Fibroblast of the conjunctiva (primary cell): Measurements from ENCODE around the gene MTR.

ENCODE experiments used
- DNase-seq: peaks from one replicate; pipeline ENCODE4 v3.0.0-alpha.2; 2010; ENCODE audit warnings: low read depth

The MTR gene

GRCh38 chr1:236952246-236953003 is 157.3 kb downstream of the MTR start:
- no peak for DNase-seq

DNA sequence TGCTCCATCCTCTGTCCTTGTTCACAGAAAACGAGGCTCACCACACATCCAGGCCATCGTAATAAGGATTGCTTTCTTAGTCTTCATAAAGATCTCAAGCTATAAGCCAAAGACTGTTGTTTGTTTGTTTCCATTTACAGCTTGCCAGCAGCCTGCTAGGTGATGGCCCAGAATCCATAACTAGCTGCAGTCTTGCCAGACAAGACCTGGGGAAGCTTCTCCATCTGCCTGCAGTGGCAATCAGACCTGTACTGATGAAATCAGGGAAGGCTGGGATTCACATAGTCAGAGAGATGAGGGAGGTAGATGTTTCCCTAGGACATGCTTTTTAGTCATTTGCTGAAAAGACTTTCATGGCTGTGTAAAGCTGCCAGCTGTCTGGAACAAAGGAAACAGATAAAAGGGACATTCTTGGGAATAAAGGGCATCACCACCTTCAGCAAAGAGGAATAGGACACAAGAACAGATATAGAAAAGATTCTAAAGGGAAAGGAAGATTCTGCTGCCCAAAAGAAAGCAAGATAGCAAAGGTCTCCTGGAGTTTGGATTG is 158.1 kb downstream of the MTR start:
- DNase-seq, result no peak
